H1 (cell line): Measurements from ENCODE around the gene NAPG. TPM values are rescaled to one million over a fixed set of nuclear protein-coding genes. Genes with fewer than 3 reads are reported as not detected.

Experiments
- polyA plus RNA-seq, 7 experiments: library from polyadenylated mRNA; depleted of rRNA in 3 of 7; stranded (reverse) in 5 of 7; unstranded in 2 of 7; fragments of >200 nt in 5 of 7; fragments of 200-250 nt in 2 of 7; gene quantifications; 1 replicate in 5 of 7; 2 replicates in 1 of 7; 4 replicates in 1 of 7; pipeline versions ENCODE4 v1.2.1 to v1.2.3, GENCODE V29; 2011 to 2013; ENCODE audit warnings: missing spikeins in 2 of 7, mixed read lengths in 2 of 7
- total RNA-seq: library from RNA; stranded (reverse); fragmentation: NEBNext Ultra II Directional; extraction: Animal tissue kit (Norgen Biotek cat#: 25700); gene quantifications from 2 replicates; pipeline ENCODE4 v1.2.1, GENCODE V29; 2021

NAPG gene
- total and polyA plus RNA-seq, 2 of the 8 experiments (the other 6 are each of a cell fraction or from before 2014, with no cell fraction given) = 8.0 to 23.5 TPM

Other genes starting within 250 kb of the NAPG start
- 2.6 and 3.0 TPM in 2 replicates for gene APCDD1, start 71.4 kb upstream of the NAPG start, total RNA-seq
- gene APCDD1, start 71.4 kb upstream of the NAPG start, polyA plus RNA-seq (2011; rRNA removed) = 2.5 and 3.6 TPM in 2 replicates